ENCODE measurements around the gene WDR90.
A peak's percentile ranks its signal among the peaks of the same experiment; 100 is the strongest.
"Not testable (repeated sequence)": the region's sequence is repeated elsewhere in the genome, so short reads cannot be mapped to it uniquely, and the experiment has no call there.

Gene WDR90

GRCh38 chr16:708019-708418, 58.9 kb downstream of the WDR90 start:
- DNase-seq (ENCODE audit: low spot score) = no peak

- no peak for DNase-seq (ENCODE audit: low spot score)
Observed at GRCh38 chr16:708959-709358, 59.8 kb downstream of the WDR90 start.

- peak; percentile 91 for DNase-seq (ENCODE audit: low spot score)
Observed at GRCh38 chr16:709566-710499, 60.7 kb downstream of the WDR90 start.

DNA sequence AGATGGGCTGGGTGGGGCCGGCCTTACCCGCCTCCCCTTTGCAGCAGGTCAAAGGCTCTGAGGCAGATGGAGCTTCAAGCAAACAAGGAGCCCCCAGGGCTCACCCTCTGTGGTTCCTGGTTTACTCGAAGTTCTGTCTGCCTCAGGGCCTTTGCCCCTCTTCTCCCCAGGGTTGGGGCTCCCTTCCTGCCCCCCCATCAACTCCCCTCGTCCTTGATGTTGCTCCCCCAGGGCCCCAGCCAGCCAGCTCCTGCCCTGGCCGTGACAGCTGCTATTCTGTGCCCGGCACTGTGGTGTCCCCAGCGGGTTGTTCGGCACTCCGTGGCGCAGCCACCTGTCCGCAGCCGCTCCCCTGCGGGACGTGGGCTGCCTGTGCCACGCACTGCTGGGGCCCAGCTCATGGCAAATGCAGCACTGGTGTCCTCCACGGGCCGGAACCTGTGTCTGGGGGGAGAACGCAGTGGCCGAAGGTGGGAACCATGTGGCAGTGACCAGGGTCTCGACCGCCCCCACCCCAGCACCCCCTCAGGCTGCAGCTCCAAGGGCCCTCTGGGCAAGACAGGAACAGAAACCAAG, 61.4 kb downstream of the WDR90 start:
- no peak for DNase-seq (ENCODE audit: low spot score)

DNA sequence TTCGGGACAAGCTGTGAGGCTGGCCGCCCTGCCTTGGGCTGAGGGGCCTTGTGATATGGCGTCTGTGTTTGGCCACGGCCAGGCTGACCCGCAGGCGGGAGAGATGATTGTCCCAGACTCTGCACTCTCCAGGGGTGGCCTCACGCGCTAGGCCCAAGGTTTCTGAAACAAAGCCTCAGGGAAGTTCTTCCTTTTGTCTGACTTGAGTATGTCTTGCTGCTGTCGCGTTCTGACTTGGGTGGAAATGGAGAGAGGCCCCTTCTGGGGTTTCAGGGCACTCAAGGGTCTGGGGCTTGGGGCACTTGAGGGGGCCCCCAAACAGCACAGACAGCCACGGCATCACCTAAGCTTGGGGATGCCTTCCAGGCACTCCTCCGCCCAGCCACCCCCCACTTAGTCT, 61.9 kb downstream of the WDR90 start:
- no peak for DNase-seq (ENCODE audit: low spot score)

- DNase-seq (ENCODE audit: low spot score) = peak; percentile 90
Observed at GRCh38 chr16:711548-712320, 62.6 kb downstream of the WDR90 start.

DNA sequence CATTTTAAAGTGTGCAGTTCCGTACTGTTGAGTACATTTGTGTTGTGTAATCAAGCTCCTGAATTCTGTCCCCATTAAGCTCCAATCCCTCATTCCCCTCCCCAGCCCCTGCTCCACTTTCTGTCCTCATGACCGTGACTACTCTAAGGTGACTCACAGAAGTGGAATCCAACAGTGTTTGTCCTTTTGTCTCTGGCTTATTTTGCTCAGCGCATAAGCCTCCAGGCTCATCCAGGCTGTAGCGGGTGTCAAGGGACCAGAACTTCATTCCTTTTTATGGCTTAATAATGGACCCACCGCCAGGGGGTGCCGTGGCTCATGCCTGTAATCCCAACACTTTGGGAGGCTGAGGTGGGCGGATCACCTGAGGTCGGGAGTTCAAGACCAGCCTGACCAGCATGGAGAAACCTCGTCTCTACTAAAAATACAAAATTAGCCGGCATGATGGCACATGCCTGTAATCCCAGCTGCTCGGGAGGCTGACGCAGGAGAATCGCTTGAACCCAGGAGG, 63.6 kb downstream of the WDR90 start:
- DNase-seq (ENCODE audit: low spot score) = not testable (repeated sequence)

DNA sequence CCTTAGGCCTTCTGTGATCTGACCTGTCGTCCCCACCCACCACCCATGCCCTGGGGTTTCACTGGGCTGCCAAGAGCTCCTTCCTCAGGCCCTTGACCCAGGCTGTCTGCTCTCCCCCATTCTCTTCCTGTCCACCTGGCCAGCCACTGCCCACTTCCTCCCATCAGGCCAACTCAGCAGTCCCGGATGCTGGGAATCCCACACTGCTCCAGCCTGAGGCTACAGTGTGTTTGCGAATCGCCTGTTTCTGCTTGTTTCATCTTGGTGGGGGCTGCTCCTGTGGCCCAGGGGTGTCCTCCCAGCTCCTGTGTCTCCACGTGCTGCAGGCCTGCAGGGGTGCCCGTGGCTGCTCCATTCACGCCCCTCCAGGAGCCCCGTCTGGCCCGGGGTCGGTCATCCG, 64.9 kb downstream of the WDR90 start:
- no peak for DNase-seq (ENCODE audit: low spot score)

DNA sequence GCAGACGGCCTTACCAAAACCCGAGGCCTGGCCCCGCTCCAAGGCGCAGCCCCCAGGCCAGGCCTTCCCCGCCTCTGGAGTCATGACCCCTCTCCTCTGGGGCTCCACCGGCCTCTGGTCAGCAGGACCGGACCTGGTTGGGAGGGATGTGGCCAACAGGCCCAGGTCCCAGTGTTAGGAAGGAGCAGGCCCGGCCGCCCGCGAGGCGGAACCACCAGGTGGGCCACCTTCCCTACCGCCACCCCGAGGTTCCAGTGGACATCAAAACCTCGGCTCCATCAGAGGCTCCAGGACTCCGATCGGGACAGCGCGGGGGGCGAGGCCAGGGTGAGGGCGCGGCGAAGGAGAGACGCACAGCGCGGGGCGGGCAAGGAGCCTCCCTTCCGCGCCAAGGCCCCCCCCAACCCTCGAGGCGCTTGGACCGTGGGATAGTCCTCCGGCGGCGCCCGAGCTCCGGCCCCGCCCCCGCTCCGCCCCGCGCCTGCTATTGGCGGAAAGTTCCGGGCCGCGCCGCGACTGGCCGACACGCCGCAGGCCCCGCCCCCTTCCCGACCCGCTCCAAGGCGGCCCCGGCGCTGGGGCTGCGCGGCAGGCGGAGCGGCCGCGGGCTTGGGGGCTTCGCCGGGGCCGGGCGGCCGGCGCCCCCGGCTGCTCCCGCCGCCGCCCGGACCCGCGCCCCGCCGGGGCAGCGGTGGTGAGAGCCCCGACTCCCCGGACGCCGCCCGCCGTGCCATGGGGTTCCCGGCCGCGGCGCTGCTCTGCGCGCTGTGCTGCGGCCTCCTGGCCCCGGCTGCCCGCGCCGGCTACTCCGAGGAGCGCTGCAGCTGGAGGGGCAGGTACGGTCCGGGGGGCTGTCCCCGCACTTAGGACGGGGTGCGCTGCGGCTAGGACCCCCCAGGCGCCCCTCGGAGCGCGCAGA, 65.7 kb downstream of the WDR90 start, which contains the start of gene METRN:
Gene METRN, plus strand, starts transcription at position 561 of the 919 bp plus-strand sequence. Its CDS starts 172 bp downstream, at position 733.
- DNase-seq (ENCODE audit: low spot score) = peak; percentile 95

DNA sequence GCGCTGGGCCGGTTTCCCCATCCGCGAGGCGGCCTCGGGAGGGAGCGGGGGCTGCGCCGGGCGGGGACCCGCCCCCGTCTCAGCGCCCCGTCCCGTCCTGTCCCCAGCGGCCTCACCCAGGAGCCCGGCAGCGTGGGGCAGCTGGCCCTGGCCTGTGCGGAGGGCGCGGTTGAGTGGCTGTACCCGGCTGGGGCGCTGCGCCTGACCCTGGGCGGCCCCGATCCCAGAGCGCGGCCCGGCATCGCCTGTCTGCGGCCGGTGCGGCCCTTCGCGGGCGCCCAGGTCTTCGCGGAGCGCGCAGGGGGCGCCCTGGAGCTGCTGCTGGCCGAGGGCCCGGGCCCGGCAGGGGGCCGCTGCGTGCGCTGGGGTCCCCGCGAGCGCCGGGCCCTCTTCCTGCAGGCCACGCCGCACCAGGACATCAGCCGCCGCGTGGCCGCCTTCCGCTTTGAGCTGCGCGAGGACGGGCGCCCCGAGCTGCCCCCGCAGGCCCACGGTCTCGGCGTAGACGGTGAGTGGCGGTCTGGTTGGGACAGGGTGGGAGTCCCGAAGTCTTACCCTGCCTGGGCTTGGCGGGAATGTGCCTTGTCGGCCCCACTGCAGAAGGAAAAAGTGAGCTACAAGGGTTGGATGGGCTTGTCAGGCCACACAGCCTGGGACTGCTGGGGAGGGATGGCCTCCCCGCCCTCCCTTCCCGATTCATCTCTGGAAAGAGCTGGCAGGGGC, 66.5 kb downstream of the WDR90 start:
- DNase-seq (ENCODE audit: low spot score) = no peak

DNA sequence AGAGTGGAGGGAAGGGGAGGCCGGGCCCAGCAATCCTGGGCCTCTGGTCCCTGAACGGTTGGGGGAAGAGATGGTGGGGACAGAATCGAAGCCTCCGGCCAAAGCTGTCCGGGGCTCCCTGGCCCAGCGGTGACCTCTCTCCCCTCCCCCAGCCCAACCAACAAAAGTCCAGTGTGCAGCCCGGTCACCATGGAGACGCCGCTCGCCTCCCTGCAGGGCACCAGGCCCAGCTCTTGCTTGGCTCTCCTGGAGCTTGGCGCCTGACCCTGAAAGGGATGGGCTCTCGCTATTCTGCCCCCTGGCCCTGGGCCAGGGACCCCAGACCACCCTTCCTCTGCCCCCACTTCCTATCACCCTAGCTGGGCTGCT, 67.0 kb downstream of the WDR90 start:
- DNase-seq (ENCODE audit: low spot score) = peak; percentile 92

DNA sequence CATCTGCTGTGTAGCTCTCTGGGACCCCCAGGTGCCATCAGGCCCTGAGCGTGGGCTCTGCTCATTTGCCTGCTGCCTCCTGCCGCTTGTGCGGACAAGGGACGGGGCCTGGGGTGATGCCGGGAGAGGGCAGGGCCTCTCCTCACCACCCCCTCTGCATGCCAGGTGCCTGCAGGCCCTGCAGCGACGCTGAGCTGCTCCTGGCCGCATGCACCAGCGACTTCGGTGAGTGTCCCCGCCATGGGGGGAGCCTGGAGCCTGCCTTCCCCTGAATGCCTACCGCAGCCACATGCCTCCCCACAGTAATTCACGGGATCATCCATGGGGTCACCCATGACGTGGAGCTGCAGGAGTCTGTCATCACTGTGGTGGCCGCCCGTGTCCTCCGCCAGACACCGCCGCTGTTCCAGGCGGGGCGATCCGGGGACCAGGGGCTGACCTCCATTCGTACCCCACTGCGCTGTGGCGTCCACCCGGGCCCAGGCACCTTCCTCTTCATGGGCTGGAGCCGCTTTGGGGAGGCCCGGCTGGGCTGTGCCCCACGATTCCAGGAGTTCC, 67.7 kb downstream of the WDR90 start:
- no peak for DNase-seq (ENCODE audit: low spot score)
